HEK293T (cell line): ENCODE results near the gene UFC1.

Experiments
- FOXA1 ChIP-seq: fragments of 450-650 bp; IDR thresholded peaks from 2 replicates; pipeline ENCODE4 v1.6.1; 2016; ENCODE audit warnings: mild to moderate bottlenecking
- FOXK2 ChIP-seq: fragments of 450-650 bp; IDR thresholded peaks from 2 replicates; pipeline ENCODE4 v1.6.1; 2016; ENCODE audit warnings: mild to moderate bottlenecking
- HDGF ChIP-seq: fragments of 450-650 bp; IDR thresholded peaks from 2 replicates; pipeline ENCODE4 v1.6.1; 2017; ENCODE audit warnings: antibody characterized with exemption, borderline replicate concordance
- L3MBTL2 ChIP-seq: fragments of 450-650 bp; conservative IDR thresholded peaks from 2 replicates; pipeline ENCODE4 v1.6.1; 2016; ENCODE audit warnings: mild to moderate bottlenecking
- SUZ12 ChIP-seq: fragments of 450-650 bp; IDR thresholded peaks from 2 replicates; pipeline ENCODE4 v1.6.1; 2016; ENCODE audit warnings: mild to moderate bottlenecking
- TARDBP ChIP-seq: fragments of 450-650 bp; IDR thresholded peaks from 2 replicates; pipeline ENCODE4 v1.6.1; 2016

DNA sequence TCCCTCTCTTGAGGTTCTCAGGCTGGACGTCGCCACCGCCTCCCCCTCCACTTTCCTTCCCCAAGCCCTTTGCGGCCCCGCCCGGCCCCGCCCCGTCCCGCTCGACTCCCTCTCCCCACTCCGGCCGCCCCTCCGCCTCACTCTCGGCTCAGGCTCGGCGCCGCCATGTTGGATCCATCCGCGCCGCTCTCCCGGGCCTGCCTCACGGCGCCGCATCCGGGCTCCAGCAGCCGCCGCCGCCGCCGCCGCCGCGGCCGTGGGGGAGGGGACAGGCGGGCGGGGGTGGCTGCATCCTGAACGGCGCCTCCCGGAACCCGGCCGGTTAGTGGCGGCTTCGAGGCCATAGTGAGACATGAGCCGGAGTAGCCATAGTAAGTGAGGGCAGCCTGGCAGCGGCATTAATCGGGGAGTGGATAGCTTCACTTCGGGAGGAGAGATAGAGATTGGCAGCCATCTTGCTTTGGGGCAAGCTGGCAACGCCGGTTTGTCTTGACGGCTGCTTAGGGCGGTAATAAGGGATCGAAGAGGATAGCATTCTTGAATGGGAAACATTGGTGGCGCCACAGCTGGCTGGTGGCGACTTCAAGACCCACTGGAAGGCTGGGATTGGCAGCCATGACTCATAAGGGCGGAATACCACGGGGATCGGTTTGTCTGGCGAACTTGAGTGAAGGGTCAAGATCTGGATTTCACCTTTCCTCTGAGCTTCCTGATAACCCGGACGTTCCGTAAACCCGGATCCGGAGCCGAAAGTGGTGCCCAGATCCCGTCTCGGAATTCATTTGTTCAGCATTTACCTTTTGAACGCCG, 21.2 kb upstream of the UFC1 start, which contains the start of gene DEDD:
- no peak for TF ChIP-seq FOXA1
- TF ChIP-seq L3MBTL2 = no peak
- TF ChIP-seq SUZ12 = no peak
- TF ChIP-seq FOXK2 = no peak
- no peak for TF ChIP-seq HDGF
- TF ChIP-seq TARDBP = no peak
